ENCODE measurements around the gene GPR153. TPM values are rescaled to one million over a fixed set of nuclear protein-coding genes. Genes with fewer than 3 reads are reported as not detected.
A peak's percentile ranks its signal among the peaks of the same experiment; 100 is the strongest.

GPR153 gene
- total RNA-seq, 1 donor from 2014 or later: 8.4 TPM

DNA sequence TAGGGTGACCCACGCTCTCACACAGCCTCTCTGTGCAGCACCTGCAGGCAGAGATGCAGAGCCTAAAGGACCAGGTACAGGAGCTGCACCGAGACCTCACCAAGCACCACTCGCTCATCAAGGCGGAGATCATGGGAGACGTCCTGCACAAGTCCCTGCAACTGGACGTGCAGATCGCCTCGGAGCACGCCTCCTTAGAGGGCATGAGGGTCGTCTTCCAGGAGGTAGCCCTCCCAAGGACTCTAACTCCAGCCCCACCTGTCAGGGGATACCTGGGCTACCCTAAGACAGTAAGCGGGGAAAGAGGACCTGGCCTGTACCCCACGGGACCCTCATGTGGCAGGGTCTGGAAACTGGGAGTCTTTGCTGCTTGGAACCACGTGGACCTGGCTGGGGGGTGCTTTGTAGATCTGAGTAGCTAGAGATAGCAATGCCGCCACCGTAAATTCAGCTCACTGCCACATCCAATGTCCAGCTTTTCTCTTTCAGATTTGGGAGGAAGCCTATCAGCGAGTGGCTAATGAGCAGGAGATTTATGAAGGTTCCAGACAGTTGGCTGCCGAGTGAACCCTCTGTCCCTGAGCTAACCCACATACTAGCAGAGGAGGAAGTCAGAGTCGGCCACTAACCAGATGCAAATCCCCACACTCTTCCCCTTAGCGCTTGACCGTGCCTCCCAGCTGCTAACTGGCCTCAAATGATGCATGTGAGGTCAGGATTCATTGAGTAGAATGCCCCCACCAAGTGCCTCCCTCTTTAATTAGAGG is 48.5 kb downstream of the GPR153 start:
- Mint-ChIP-seq H3K4me1 (peaks cover 6% of the 10 kb centered on the region), H3K4me3 (peak overlapping the region; percentile 53), H3K9me3 (no peaks in the 10 kb centered on the region), H3K27me3 (ENCODE audit: insufficient read depth, low read depth) (peaks cover 20% of the 10 kb centered on the region), H3K36me3 (no peaks in the 10 kb centered on the region), H3K27ac (no peak overlapping the region)
- Histone ChIP-seq H3K79me2 (ENCODE audit: low read depth) (no peaks in the 10 kb centered on the region), H3K4me2 (no peak overlapping the region), H3K4me3 (no peak overlapping the region), H3K27ac (no peak overlapping the region), H3K9ac (no peak overlapping the region), H4K20me1 (ENCODE audit: low read depth) (peaks cover 3% of the 10 kb centered on the region), H3K27me3 (peaks cover 26% of the 10 kb centered on the region), H3K9me3 (ENCODE audit: low read depth) (no peaks in the 10 kb centered on the region), H3K4me1 (peaks cover 14% of the 10 kb centered on the region), H3F3A (ENCODE audit: low read depth) (peaks cover 13% of the 10 kb centered on the region), H2AFZ (replicated peaks) (no peak overlapping the region), H3K36me3 (no peaks in the 10 kb centered on the region)
- TF ChIP-seq, protein P1, sequence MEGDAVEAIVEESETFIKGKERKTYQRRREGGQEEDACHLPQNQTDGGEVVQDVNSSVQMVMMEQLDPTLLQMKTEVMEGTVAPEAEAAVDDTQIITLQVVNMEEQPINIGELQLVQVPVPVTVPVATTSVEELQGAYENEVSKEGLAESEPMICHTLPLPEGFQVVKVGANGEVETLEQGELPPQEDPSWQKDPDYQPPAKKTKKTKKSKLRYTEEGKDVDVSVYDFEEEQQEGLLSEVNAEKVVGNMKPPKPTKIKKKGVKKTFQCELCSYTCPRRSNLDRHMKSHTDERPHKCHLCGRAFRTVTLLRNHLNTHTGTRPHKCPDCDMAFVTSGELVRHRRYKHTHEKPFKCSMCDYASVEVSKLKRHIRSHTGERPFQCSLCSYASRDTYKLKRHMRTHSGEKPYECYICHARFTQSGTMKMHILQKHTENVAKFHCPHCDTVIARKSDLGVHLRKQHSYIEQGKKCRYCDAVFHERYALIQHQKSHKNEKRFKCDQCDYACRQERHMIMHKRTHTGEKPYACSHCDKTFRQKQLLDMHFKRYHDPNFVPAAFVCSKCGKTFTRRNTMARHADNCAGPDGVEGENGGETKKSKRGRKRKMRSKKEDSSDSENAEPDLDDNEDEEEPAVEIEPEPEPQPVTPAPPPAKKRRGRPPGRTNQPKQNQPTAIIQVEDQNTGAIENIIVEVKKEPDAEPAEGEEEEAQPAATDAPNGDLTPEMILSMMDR (IDR thresholded peaks at IDR 0.05): no peak
- TF ChIP-seq EZH2 (IDR thresholded peaks at IDR 0.05) (no peak), EZH2phosphoT487 (IDR thresholded peaks at IDR 0.05) (no peak)
- no peak for DNase-seq (ENCODE audit: low spot score)

DNA sequence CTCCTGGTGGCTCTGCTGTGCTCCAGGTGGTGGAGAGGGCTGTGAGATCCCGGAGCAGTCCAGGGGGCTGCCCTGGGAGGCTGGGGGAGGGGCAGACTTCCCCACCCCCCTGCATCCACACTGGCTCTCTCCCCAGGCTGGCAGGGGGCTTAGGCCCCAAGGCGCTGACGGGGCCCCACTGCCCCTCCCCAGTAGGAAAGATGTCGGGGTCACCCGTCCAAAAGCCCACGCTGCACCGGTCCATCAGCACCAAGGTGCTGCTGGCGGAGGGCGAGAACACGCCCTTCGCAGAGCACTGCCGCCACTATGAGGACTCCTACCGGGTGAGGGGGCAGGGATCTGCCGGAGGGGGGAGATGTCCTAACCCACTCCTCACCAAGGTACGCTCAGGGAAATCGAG is 49.2 kb downstream of the GPR153 start:
- TF ChIP-seq, protein P1 (IDR thresholded peaks at IDR 0.05): no peak
- TF ChIP-seq EZH2 (IDR thresholded peaks at IDR 0.05): no peak
- TF ChIP-seq EZH2phosphoT487 (IDR thresholded peaks at IDR 0.05): no peak
- H3K79me2 ChIP-seq (ENCODE audit: low read depth): no peaks in the 10 kb centered on the region
- no peak overlapping the region for H3K9ac ChIP-seq
- Mint-ChIP-seq H3K4me1 (peaks cover 6% of the 10 kb centered on the region), H3K27me3 (ENCODE audit: insufficient read depth, low read depth) (peaks cover 21% of the 10 kb centered on the region), H3K27ac (no peak overlapping the region), H3K4me3 (no peak overlapping the region), H3K9me3 (no peaks in the 10 kb centered on the region), H3K36me3 (no peaks in the 10 kb centered on the region)
- H3K4me3 ChIP-seq: no peak overlapping the region
- no peak overlapping the region for H3K4me2 ChIP-seq
- H3F3A ChIP-seq (ENCODE audit: low read depth): peaks cover 18% of the 10 kb centered on the region
- H3K9me3 ChIP-seq (ENCODE audit: low read depth): no peaks in the 10 kb centered on the region
- H3K27me3 ChIP-seq: peaks cover 32% of the 10 kb centered on the region
- H3K27ac ChIP-seq: no peak overlapping the region
- H2AFZ ChIP-seq (replicated peaks): no peak overlapping the region
- H4K20me1 ChIP-seq (ENCODE audit: low read depth): peaks cover 3% of the 10 kb centered on the region
- DNase-seq (ENCODE audit: low spot score): no peak
- H3K36me3 ChIP-seq: no peaks in the 10 kb centered on the region
- peaks cover 14% of the 10 kb centered on the region for H3K4me1 ChIP-seq

GRCh38 chr1:6210591-6211355 is 50.1 kb downstream of the GPR153 start:
- Mint-ChIP-seq H3K36me3 (no peaks in the 10 kb centered on the region), H3K4me3 (no peak overlapping the region), H3K9me3 (no peaks in the 10 kb centered on the region), H3K27ac (no peak overlapping the region), H3K27me3 (ENCODE audit: insufficient read depth, low read depth) (peaks cover 23% of the 10 kb centered on the region), H3K4me1 (peaks cover 6% of the 10 kb centered on the region)
- H3K36me3 ChIP-seq: no peaks in the 10 kb centered on the region
- no peaks in the 10 kb centered on the region for H3K9me3 ChIP-seq (ENCODE audit: low read depth)
- H3K27me3 ChIP-seq: peaks cover 42% of the 10 kb centered on the region
- H3K4me1 ChIP-seq: peaks cover 14% of the 10 kb centered on the region
- H3F3A ChIP-seq (ENCODE audit: low read depth): peaks cover 27% of the 10 kb centered on the region
- H3K9ac ChIP-seq: no peak overlapping the region
- no peak for TF ChIP-seq EZH2 (IDR thresholded peaks at IDR 0.05)
- TF ChIP-seq EZH2phosphoT487 (IDR thresholded peaks at IDR 0.05): no peak
- TF ChIP-seq, protein P1 (IDR thresholded peaks at IDR 0.05): no peak
- peaks cover 3% of the 10 kb centered on the region for H4K20me1 ChIP-seq (ENCODE audit: low read depth)
- no peak overlapping the region for H2AFZ ChIP-seq (replicated peaks)
- DNase-seq (ENCODE audit: low spot score): no peak
- H3K27ac ChIP-seq: no peak overlapping the region
- no peak overlapping the region for H3K4me3 ChIP-seq
- no peaks in the 10 kb centered on the region for H3K79me2 ChIP-seq (ENCODE audit: low read depth)
- no peak overlapping the region for H3K4me2 ChIP-seq

Measured in neural progenitor cell (in vitro differentiated cells).